Measurements from ENCODE around the gene NMNAT2.
"Not testable (repeated sequence)": the region's sequence is repeated elsewhere in the genome, so short reads cannot be mapped to it uniquely, and the experiment has no call there.

The NMNAT2 gene

DNA sequence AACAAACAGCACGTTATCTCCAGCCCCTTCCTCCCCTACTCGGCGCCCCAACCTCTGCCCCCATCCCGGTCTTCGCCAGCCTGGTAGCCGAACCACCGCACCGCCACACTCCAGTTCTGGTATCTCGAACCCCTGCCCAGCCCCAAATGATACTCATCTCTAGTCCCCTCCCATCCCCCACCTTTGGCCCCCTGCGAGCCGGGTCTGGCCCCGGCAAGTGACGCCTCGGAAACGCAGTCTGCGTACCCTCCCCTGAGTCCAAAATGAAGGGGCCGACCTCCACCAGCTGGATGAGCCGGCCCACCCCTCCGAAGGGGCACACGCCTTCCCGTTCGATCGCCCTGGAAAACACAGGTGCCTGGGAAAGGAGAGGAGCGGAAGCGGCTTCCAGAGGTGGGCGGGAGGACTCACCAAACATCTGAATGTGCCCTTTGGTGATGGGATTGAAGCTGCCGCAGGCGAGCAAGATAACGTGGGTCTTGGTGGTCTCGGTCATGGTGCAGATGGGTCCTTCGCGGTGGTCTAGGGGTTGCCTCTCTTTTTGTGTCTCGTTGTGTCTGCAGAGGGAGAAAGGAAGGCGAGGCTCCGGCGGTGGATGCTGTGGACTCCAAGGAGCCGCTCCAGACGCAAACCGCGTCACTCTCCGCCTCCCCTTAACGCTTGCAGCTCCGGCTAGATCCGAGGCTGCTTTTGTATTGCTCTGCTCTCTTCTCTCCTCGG is at the start of gene NMNAT2:
Gene NMNAT2 (minus strand): TSS at position 609 of the 720 bp plus-strand sequence. CDS start 113 bp downstream, at position 496.
- DNase-seq (ENCODE audit: low read depth in 2 of 2): no peak

DNA sequence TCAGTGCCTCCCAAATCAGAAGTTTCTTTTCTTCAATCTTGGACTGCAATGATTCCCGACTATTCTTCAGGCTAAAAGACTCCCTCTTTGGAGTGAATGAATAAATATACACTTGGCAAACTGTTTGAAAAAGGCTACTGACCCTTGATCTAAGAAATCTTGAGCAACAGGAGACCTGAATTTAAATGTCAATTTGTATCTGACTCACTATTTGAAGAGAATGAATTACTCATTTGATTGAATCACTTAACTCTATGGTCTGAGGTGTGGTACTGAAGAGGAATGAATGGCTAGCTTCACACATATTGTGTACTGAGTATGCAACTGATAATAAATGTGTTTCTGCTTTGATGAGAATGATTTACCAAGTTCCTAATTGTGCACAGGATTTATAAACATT is 49.5 kb upstream of the NMNAT2 start:
- no peak for DNase-seq (ENCODE audit: low read depth in 2 of 2)

DNA sequence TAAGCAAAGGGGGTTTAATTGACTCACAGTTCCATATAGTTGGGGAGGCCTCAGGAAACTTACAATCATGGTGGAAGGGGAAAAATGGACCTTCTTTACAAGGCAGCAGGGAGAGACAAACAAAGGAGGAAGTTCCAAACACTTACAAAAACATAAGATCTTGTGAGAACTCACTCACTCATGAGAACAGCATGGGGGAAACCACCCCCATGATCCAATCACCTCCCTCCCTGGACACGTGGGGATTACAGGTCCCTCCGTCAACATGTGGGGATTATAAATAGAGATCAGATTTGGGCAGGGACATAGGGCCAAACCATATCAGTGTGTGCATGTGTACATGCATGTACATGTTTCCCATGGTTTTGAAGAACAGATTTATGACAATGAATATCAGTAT is 48.6 kb upstream of the NMNAT2 start:
- DNase-seq (ENCODE audit: low read depth in 2 of 2): no peak

DNA sequence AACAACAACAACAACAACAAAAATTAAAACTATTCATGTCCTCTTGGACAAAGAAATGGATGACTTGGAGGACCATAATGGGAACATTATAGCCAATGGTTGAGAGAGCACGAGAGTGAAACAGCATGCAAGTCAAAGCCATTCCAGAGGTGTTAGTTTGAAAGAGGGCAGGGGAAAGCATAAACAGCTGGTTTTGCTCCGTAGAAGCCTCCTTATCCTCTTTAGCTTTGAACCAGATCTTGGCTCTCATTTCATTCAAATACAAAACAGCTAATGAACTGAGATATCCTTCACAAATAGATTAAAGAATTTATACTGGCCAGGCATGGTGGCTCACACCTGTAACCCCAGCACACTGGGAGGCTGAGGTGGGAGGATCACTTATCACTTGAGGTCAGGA is 45.4 kb upstream of the NMNAT2 start:
- DNase-seq (ENCODE audit: low read depth in 2 of 2): no peak

DNA sequence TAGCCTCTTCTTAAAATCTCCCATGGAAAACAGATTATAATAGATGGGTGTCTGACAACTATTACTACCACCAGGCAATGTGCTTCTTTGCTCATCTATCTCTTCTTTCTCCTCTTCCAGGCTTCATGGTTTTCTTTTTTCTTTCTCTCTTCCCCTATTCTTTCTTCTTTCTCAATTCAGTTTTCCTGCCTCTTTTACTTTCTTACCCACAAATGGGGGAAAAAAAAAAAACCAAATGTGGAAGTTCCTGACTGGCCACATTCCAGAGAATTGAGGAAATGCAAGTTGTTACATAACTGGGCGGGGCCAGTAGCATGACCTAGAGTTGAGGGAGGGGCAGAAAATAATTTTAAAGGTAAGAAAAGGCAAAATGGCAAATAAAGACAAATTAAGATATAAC is 43.2 kb upstream of the NMNAT2 start:
- DNase-seq (ENCODE audit: low read depth in 2 of 2): no peak

DNA sequence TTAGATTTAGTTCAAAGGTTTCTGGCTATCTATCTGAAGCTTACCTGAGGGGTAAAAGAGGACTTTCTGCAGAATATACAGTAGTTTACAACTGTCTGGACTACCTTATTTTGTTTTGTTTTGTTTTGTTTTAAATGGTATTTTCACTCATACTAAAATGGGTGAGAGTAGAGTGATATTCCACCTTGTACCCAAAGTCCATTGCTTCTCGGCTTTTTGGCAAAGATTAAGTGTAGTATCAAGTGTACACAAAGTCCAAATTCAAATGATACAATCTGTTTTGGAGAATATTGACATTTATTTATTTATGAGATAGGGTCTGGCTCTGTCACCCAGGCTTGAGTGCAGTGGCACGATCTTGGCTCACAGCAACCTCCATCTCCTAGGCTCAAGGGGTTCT is 42.4 kb upstream of the NMNAT2 start:
- DNase-seq (ENCODE audit: low read depth in 2 of 2): no peak

DNA sequence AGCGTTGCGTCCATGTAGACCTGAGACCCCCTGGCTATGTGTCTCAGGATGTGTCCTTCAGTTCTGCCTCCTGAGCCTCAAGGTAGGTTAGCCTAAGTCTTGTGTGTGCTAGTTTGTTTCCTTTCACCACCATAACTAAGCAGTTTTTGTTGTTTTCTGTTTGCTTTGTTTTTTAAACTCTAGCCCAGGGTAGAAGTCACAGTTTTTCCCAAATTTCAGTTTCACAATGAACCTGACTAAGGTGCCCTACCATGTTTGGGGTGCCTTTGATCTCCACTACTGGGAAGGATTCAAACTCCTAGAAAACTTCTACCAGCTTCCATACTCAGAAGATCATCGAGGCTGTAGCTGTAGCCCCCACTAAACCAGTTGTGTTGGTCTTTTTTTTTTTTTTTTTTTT is 39.3 kb upstream of the NMNAT2 start:
- no peak for DNase-seq (ENCODE audit: low read depth in 2 of 2)

DNA sequence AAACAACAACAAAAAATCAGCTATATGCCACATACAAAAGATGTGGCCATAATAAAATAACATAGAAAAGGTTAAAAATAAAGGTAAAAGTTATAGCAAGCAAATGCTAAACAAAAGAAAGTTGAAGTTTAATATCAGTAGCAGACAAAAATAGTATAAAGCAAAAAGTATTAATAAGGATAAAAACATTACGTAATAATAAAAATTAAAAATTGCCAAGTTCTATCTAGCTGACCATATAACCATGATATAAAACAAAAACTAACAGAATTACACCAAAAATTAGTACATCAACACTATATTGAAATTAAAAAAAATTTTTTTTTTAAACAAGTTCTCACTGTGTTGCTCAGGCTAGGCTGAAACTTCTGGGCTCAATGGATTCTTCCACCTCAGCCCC is 38.6 kb upstream of the NMNAT2 start:
- no peak for DNase-seq (ENCODE audit: low read depth in 2 of 2)

DNA sequence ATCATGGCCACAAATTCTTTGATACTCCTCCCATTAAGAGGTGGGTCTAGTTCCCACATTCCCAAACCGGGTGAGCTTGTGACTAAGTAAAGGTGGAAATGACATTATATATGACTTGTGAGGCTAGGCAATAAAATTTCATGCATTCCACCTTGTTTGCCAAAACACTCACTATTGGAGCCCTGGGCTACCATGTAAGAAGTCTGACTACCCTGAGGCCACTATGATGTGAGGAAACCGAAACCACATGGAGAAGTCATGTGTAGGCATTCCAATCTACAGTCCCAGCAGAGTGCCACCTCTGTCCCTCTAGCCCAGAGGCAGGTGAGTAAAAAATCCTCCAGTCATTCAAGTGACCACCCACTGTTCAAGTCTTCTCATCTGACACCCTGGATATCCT is 36.2 kb upstream of the NMNAT2 start:
- DNase-seq (ENCODE audit: low read depth in 2 of 2): no peak

DNA sequence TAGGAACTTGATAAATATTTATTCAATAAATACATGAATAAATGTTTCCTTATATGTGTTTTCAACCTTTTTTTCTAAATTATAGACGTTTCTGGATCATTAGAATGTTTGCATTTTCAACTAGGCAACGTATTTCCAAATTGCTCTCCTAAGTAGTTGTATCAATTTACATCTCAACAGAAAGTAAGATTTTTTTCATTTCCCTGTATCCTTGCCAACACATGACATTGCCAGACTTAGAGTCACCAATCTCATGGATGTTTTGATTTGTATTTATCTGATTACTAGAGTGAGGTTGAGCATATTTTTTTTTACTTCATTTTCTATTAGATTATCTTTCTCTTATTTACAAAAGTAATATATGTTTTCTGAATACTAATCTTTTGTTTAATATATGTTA is 31.9 kb upstream of the NMNAT2 start:
- no peak for DNase-seq (ENCODE audit: low read depth in 2 of 2)

DNA sequence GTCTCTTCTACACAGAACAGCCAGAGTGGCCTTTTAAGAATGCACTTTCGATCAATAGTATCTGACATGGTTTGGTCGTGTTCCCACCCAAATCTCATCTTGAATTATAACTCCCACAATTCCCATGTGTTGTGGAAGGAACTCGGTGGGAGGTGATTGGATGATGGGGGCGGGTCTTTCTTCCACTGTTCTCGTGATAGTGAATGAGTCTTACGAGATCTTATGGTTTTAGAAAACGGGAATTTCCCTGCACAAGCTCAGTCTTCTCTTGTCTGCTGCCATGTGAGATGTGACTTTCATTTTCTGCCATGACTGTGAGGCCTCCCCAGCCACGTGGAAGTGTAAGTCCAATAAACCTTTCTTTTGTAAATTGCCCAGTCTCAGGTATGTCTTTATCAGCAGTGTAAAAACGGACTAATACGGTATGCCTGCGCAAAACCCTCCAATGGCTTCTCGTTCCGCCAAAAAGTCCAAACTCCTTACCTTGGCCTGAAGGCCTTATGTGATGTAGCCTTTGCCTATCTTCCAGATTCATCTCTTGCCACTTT is 31.1 kb upstream of the NMNAT2 start:
- DNase-seq (ENCODE audit: low read depth in 2 of 2): no peak

DNA sequence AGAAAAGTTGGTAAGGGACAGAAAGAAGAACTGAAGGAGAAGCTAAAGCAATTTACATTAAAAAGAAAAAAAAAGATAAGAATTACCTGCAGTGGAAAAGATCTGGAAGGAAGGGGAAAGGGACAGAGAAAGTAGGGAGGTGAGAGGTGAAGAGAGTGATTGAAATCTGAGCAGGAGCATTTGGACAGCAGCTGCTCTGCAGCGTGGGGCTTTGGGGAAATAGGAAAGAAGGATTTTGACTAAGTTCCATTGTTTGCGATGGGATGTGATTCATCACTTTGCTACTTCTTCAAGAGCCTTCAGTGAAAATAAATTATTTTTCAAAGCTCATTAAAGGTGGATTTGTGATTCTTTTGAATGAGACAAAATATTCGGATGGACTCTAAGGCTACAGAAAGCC is 26.1 kb upstream of the NMNAT2 start:
- no peak for DNase-seq (ENCODE audit: low read depth in 2 of 2)

DNA sequence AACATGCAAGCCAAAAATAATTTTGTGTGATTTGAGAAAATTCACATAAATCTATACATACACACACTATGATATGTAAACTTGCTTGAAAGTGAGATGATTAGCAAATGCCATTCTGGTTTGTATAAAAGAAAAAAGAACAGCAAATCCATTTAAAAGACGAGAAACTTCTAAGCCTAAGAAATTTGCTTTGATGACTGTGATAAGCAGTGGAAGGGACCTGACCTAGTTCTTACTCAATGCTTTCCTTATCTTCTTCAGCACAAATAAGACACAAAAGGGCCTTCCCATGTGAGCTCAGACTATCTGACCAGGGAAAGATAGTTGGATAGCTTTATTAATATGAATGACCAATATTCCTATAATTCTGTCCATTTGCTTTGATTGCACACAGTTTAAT is 25.3 kb upstream of the NMNAT2 start:
- no peak for DNase-seq (ENCODE audit: low read depth in 2 of 2)

DNA sequence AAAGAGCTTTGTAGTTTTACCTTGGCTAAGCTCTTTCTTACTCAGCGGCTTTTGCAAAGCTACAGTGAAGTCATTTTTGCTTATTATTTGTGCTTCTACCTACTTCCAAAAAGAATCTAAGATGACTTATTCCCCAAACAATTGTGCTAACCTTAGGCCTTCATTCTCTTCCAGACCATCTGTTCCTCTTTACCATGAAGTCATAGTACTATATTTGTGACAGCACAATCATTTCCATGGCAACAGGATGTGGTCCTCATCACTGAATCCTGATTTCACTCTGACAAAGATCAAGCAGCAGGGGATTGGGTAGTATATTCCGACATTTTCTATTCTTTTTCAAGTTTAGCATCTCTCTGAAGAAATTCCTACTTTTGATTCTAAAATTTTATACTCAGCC is 24.8 kb upstream of the NMNAT2 start:
- DNase-seq (ENCODE audit: low read depth in 2 of 2): no peak

DNA sequence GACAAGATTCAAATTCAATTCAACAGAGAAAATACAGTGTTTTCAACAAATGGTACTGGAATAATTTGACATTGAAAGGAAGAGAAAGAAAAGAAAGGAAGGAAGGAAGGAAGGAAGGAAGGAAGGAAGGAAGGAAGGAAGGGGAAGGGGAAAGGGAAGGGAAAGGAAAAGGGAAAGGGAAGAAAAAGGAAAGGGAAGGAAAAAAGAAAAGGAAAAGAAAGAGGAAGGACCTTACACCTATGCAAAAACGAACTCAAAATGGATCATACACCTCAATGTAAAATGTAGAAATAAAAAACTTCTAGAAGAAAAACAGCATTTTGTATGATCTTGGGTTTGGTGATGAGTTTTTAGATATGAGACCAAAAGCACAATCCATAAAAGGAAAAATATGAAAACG is 19.9 kb upstream of the NMNAT2 start:
- DNase-seq (ENCODE audit: low read depth in 2 of 2): no peak

DNA sequence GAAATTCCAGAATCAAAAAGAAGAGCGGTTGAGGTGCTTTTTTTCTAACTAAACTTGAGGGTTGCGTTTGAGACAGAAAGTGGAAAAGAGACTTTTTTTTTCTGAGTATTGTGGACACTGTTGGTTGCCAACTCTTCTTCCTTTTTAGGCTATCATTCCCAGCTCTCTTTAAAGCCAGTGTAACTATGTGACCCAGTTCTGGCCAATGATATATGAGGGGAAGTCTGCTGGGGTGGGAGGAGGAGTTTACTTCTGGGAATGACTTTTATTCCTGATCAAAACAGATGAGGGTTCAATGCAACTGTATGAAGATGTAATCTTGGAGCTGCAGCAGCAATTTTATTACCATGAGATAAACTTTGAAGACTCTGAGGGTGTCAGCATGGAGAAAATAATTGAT is 17.3 kb upstream of the NMNAT2 start:
- DNase-seq (ENCODE audit: low read depth in 2 of 2): no peak

DNA sequence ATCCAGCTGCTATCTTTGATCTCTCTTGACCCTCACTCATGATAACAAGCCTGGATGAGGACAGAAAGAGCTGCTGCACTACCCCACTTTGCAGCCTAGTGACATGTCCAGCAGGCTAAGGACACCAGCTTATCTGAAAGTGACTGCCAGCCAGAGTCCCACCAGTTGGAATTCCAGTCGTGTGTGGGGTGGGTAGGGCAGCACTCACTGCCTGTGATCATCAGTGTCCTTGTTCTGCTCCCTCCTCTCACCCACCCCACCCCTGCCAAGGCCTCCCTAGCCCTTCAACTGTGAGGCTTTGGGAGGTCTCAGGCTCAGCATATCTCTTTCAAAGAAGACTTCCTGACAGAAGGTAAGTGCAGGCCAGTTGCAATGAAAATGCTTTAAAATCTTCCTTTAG is 15.5 kb upstream of the NMNAT2 start:
- DNase-seq (ENCODE audit: low read depth in 2 of 2): no peak

DNA sequence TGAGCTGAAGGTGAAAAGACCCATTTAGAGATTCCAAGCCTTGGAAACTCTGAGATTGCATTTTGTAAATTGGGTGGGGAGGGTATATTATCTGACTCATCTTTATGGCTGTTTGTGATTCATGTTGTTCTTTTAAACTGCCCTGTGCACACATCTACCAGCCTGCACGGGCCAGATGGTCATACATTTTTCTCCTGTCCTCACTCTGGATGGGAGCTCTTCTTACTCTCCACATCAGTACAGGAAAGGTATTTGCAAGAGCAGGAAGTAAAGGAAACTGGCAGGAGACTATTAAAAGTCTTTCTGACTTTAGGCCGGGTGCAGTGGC is 14.3 kb upstream of the NMNAT2 start:
- DNase-seq (ENCODE audit: low read depth in 2 of 2): no peak

DNA sequence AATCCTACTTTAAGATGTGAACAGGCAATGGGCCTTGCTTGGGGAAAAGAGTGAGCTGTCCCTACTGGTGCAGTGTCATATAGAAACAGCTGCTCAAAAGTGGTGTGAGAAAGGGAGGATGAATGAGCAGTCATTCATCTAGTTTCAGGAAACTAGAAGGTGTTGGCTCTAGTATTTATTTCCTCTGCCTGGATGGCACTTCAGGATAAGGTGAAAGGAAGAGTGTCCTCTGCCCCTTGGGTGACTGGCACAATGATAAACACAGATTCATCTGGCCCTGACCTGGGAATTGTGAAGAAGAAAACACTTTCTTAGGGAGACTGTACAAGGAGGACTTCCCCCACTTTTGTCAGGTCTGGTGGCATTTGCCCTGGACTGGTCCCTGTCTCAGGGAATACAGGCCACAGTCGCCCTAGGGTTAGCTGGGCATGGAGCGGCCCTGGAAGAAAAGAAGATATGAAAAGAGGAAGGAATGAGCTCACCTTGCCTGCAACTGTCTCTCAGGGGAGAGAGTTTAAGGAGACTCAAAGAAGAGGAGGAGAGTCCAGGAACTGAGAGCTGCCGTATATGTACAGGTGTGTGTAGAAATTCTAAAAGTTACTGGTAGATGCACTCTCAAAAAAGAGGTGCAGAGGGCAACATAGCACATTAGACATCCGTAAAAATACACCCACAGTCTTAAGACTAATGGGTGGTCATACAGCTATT is 13.8 kb upstream of the NMNAT2 start:
- DNase-seq (ENCODE audit: low read depth in 2 of 2): no peak

DNA sequence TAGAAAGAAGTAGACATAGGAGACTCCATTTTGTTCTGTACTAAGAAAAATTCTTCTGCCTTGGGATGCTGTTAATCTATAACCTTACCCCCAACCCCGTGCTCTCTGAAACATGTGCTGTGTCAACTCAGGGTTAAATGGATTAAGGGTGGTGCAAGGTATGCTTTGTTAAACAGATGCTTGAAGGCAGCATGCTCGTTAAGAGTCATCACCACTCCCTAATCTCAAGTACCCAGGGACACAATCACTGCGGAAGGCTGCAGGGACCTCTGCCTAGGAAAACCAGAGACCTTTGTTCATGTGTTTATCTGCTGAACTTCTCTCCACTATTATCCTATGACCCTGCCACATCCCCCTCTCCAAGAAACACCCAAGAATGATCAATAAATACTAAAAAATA is 9.4 kb upstream of the NMNAT2 start:
- DNase-seq (ENCODE audit: low read depth in 2 of 2): not testable (repeated sequence)

DNA sequence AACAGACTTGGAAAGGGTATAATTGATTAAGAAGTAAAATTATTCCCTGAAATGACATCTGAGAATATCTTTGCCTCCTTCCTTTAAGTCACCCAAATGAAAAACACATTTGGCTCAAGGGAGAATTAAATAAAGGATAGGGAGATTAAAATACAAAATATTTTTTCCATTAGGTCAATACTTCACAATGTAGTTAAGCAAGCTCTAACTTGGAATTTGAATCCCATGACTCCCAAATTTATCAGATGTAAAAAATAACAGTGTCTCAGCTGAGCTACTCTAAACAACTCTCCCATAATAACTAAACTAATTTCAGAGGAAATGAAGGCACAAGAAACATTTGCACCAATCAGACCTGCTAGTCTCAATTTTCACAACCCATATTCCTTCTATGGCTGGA is 6.5 kb upstream of the NMNAT2 start:
- DNase-seq (ENCODE audit: low read depth in 2 of 2): no peak

DNA sequence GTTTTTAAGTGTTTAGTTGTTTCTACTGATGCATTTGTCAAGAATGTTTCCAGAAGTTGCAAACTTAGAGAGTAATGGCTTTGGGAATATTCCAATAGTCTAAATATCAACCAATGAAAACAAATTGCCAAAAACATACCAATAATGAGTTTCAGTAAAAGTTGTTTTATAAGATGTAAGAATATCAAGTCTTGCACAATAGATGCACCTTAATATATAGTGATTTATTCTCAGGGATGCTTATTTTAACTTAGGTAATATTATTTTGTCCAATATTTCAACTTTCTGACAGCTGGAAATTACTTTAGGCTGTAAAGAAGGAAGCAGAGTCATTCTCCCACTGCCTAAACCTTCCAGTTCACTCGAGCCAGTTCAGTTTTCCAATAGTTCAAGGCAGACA is 5.4 kb upstream of the NMNAT2 start:
- no peak for DNase-seq (ENCODE audit: low read depth in 2 of 2)

DNA sequence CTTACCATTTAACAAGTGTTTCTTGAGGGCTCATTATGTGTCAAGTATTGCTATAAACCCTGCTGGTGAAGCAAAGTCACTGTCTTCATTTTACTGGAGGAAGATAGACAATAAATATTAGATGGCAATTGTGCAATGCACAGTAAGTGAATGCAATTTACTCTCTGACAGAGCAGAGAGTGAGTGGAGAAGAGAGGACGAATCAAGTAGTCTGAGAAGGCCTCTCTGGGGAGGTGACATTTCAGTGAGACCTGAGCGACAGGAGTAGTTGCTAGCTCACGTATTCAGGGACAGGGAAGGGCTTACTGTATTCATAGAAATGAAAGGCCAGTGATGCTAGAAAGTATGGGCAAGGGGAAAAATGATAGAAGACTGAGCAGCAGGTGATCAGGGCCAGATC is 1.2 kb upstream of the NMNAT2 start:
- no peak for DNase-seq (ENCODE audit: low read depth in 2 of 2)

DNA sequence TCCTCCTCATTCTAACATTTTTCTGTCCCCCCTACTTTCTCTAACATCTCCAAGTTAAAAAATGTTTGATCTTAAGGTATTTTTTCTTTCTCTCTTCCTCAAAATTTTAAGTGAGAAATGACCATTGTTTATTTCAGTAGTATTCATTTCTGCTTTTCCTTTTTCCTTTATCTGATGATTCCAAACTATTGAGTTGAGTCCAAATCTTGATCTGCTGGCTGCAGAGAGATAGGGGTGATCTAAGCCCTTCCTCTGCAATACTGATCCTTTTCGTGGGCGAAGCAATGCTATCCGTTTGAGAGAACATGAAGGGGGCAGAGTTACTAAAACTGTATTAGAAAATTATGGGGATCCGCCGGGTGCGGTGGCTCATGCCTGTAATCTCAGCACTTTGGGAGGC is 516 bp upstream of the NMNAT2 start:
- DNase-seq (ENCODE audit: low read depth in 2 of 2): no peak

Measured in activated CD4-positive, alpha-beta T cell treated with anti-CD3 and anti-CD28 coated beads for 24 hours (primary cell).